HG03060 (cell line): ENCODE measurements around the gene TIMM29.

ENCODE experiments used
- ATAC-seq: cut with Tn5 transposase; IDR thresholded peaks from one replicate; pipeline ENCODE4 v1.9.1; 2021; ENCODE audit warnings: low read depth, moderate number of reproducible peaks; ENCODE audit not compliant: unreplicated experiment

TIMM29 gene

GRCh38 chr19:10928563-10929401 is at the start of gene TIMM29, which contains the start of gene YIPF2:
Gene TIMM29, plus strand, starts transcription at chr19:10928811. Its CDS starts 12 bp downstream, at chr19:10928823.
Gene YIPF2, minus strand, starts transcription at chr19:10928639. Its CDS starts 229 bp downstream, at chr19:10928410.
- peak; percentile 75 for ATAC-seq

- ATAC-seq, result no peak
These were observed 47.1 kb upstream of the TIMM29 start for GRCh38 chr19:10881403-10882107.

- ATAC-seq, result no peak
These were observed 46.5 kb upstream of the TIMM29 start for GRCh38 chr19:10882108-10882457.

GRCh38 chr19:10884274-10884673 is 44.3 kb upstream of the TIMM29 start:
- ATAC-seq, result no peak

GRCh38 chr19:10885201-10886169 is 43.1 kb upstream of the TIMM29 start:
- ATAC-seq, result no peak

- ATAC-seq, result no peak
These were observed 40.8 kb upstream of the TIMM29 start for GRCh38 chr19:10887616-10888367.

- no peak for ATAC-seq
These were observed 40.2 kb upstream of the TIMM29 start for GRCh38 chr19:10888421-10888866.

- ATAC-seq, result no peak
These were observed 38.7 kb upstream of the TIMM29 start for GRCh38 chr19:10889880-10890279.

GRCh38 chr19:10891405-10892086 is 37.1 kb upstream of the TIMM29 start:
- ATAC-seq, result no peak

- no peak for ATAC-seq
These were observed 36.4 kb upstream of the TIMM29 start for GRCh38 chr19:10892256-10892655.

- ATAC-seq, result no peak
These were observed 33.7 kb upstream of the TIMM29 start for GRCh38 chr19:10894911-10895213.

- no peak for ATAC-seq
These were observed 33.2 kb upstream of the TIMM29 start for GRCh38 chr19:10895363-10895762.

- no peak for ATAC-seq
These were observed 32.7 kb upstream of the TIMM29 start for GRCh38 chr19:10895920-10896319.

GRCh38 chr19:10896851-10897526 is 31.6 kb upstream of the TIMM29 start:
- no peak for ATAC-seq

GRCh38 chr19:10898633-10899032 is 30.0 kb upstream of the TIMM29 start:
- no peak for ATAC-seq

- no peak for ATAC-seq
These were observed 29.4 kb upstream of the TIMM29 start for GRCh38 chr19:10899151-10899653.

- ATAC-seq, result no peak
These were observed 20.7 kb upstream of the TIMM29 start for GRCh38 chr19:10907925-10908324.

- no peak for ATAC-seq
These were observed 20.1 kb upstream of the TIMM29 start for GRCh38 chr19:10908380-10908960.
